GM18508 (cell line): Measurements from ENCODE around the gene HLA-DQA1.

Source experiments
- ATAC-seq: cut with Tn5 transposase; IDR thresholded peaks from one replicate; pipeline ENCODE4 v1.9.1; 2021; ENCODE audit warnings: moderate number of reproducible peaks; ENCODE audit not compliant: insufficient read depth, unreplicated experiment

Gene HLA-DQA1

GRCh38 chr6:32689531-32690501, 52.6 kb downstream of the HLA-DQA1 start:
- no peak for ATAC-seq

- no peak for ATAC-seq
Observed at GRCh38 chr6:32692019-32692418, 54.8 kb downstream of the HLA-DQA1 start.
